Activated T-cell treated with anti-CD3 and anti-CD28 coated beads, Interleukin-2, amount 50 U/mL, for 48 hours (primary cell): ENCODE measurements around the gene FGF7.
"Not testable (repeated sequence)": the region's sequence is repeated elsewhere in the genome, so short reads cannot be mapped to it uniquely, and the experiment has no call there.

Experiments
- DNase-seq, 2 experiments: peaks; one replicate each; pipeline ENCODE4 v3.0.0-alpha.2; 2020

FGF7 gene

GRCh38 chr15:49423021-49423420 lies at the start of gene FGF7:
Gene FGF7, plus strand, starts transcription at chr15:49423242. Its CDS starts 1,056 bp downstream, at chr15:49424298.
- DNase-seq: no peak

- no peak for DNase-seq
Observed at GRCh38 chr15:49379996-49380395, 43.0 kb upstream of the FGF7 start.

GRCh38 chr15:49380912-49381311 lies 42.1 kb upstream of the FGF7 start:
- no peak for DNase-seq

DNA sequence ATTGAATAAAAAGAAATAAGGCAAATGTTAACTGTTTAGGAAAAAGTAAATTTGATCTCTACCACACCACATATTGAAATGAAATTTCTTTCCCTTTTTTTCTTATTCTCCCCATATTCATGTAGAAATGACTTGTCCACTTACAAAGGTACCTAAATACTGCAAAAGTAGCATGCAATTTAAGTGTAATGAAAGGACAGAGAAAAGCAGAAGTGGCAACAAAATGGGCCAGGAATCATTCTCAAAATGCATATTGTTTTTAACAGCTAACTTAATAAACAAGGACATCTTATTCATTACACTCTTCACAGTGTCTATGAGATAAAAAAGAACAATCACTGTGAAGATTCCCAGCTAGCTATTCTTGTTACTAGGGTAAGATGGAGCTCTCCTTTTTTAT lies 40.6 kb upstream of the FGF7 start:
- no peak for DNase-seq

GRCh38 chr15:49383266-49383665 lies 39.8 kb upstream of the FGF7 start:
- no peak for DNase-seq

DNA sequence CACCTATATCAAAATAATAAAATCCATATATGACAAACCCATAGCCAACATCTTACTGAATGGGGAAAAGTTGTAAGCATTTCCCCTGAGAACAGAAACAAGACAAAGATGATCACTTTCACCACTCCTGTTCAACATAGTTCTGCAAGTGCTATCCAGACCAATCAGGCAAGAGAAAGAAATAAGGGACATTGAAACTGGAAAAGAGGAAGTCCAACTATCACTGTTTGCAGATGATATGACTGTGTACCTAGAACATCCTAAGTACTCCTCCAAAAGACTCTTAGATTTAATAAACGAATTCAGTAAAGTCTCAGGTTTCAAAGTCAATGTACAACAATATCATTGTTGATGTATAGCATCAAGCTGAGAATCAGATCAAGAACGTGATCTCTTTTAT lies 35.6 kb upstream of the FGF7 start:
- DNase-seq: no peak

- not testable (repeated sequence) for DNase-seq
Observed at GRCh38 chr15:49402515-49403296, 20.3 kb upstream of the FGF7 start.

DNA sequence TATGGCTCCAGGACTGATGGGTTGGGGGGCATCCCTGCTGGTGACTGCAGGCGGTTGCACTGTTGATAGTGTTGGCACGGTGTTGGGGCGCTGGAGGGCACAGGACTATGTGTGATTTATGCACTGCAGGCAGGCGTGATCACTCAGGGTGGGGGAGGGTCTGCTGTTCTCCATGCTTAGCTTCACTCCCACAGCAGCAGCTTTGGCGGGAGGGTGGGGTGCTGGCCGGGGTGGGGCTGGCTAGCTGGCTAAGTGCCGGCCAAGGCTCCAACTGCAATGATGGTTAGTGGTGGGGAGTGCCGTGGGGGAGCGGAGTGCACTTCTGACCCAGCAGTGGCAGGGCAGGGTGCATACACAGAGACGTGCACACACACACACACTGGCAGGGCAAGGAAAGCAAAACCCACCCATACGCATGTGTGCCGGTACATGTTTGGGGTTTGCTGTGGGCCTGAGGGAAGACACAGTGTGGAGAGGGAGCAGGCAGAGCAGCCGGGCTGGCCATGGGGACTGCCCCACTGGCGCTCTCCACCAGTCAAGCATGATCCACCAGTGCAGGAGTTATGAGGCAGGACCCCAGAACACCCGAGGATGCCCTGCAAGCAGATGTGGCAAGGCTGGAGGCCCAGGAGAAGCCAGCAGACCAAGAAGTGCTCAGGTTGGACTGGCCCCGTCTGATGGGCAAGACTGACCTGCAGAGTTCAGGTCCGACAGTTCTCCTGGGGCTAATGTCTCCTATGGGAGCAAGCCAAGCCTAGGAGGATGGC lies 16.5 kb upstream of the FGF7 start:
- no peak for DNase-seq

GRCh38 chr15:49410641-49411040 lies 12.4 kb upstream of the FGF7 start:
- no peak for DNase-seq

DNA sequence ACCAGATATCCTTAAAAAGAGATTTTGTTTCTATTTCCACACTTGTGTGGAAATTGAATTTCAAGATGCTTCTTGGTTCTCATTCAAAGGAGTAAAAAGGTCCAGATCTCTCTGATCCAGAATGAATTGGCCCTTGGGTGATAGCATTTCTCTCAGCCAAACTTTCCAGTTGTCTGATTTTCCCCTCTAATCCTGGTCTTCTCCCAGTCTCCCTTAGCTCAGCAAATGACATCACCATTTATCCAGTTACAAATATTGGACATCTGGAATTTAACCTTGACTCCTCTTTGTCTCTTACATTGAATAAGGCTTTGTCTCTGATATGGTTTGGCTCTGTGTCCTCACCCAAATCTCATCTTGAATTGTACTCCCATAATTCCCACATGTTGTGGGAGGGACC lies 10.2 kb upstream of the FGF7 start:
- no peak for DNase-seq

DNA sequence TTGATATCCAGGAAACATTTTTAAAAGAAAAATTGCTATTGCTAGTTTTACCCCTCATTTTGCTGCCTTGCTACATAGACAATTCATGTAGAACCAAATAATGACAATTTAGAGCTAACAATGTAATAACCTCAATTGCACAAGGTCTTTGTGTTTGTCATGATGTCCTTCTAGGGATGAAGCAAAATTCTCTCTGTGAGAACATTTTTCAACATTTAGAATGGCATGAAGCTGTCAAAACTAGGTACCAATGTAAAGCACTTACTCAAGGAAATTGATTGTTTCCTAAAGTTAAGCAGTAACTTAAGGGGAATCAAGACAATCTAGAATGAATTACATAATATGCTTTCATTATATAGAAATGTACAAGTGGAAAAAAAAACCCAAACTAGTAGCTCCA lies 7.9 kb upstream of the FGF7 start:
- DNase-seq: no peak

- no peak for DNase-seq
Observed at GRCh38 chr15:49415638-49416037, 7.4 kb upstream of the FGF7 start.

DNA sequence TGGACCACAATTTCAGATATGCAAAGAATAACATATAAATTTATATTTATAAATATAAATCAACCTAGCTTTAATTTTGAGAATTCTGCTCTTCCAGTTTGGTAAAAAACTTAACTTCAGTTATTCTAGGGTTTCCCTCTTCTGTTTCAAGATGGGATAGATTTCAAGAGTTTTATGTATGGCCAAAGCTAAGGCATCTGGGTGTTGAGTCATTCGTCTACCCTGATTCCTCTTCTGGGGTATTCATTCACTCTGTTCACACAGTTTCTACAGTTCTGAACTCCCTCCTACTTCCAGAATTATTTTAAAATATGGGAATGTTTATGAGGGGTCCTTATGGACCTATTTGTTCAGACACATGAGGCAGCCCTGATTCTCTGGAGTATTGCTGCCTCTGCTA lies 4.2 kb upstream of the FGF7 start:
- DNase-seq: no peak

- no peak for DNase-seq
Observed at GRCh38 chr15:49421991-49422390, 1.1 kb upstream of the FGF7 start.

GRCh38 chr15:49423901-49424550 lies 984 bp downstream of the FGF7 start:
- no peak for DNase-seq

DNA sequence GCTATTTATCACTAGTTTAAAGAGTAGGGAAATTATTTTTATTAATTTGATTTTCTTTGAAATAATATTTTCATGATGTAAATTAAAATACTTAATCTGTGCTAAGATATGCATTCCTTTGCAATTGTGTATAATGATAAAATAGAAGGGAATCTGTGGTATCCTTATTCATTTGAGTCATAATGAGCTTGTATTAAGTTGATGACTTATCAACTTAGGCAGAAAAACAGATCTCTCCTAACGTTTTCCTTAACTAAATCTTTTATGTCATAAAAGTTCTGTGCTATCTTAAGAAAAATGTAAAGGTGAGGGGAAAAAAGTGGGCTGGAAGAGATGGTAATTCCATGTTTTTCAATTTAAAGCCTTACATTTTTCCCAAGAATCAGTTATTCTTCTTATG lies 1.9 kb downstream of the FGF7 start:
- no peak for DNase-seq

- DNase-seq: no peak
Observed at GRCh38 chr15:49427372-49427771, 4.3 kb downstream of the FGF7 start.

DNA sequence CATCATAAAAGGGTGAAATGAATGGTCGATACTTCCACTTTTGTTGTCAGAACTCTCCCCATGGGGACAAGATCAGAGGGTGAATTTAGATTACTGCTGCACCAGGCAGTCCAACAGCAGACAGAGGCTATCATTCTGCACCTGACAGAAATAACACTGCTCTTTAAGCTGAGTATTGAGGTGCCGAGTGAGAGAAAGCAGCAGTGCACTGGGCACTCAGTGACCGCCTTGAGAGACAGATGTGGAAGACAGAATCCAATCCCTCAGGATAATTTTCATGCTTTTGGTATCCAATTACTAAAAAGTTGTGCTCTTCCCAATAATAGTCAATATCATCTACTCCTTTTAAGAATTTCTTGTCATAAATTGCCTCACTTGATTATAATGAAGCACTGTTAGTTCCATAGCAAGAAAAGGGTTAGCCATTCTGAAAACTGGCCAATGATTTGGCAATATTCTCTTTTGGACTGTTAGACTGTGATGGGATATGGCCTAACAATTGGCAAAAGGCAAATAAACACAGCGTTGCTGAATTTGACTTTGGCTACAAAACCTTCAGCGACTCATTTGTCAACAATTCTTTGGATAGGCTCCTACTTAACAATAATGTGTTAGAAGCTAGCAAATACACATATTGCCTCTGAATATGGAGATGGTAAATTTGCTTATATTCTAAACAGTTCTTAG lies 5.5 kb downstream of the FGF7 start:
- no peak for DNase-seq

DNA sequence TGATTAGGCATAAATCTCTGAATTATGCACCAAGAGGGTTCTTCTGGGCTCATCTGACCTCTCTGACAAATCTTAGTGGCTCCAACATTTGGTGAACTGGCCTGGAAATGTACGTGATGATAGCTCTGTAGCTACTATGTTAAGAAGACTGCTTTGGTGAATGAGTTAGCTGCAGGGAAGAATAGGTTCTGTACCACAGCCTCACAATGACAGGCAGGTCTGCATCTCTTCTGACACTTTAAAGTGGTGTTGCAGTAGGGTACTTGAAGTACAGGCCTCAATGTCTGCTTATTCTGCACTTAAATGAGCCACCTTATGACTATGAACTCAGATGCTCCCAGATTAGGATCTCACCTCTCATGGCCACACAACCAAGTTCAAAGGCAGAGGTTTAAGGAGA lies 7.0 kb downstream of the FGF7 start:
- no peak for DNase-seq

GRCh38 chr15:49435174-49435573 lies 12.1 kb downstream of the FGF7 start:
- DNase-seq: no peak

DNA sequence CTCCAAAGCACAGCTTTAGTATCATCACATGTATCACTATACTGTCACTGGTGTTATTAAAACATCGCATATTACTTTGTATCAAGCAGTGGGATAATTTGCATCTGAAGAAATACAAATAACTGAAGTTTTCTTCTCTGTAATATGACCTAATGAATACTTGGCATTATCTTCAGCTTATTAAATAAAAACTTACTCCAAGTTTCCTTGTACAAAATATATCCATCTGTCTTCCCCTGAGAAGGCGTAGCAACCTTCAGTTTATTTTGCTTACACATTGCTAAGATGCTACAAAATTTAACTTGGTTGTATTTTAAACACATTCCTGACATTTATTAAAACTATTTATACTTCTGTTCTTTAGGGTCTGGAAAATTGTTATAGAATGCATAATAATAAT lies 13.7 kb downstream of the FGF7 start:
- no peak for DNase-seq

DNA sequence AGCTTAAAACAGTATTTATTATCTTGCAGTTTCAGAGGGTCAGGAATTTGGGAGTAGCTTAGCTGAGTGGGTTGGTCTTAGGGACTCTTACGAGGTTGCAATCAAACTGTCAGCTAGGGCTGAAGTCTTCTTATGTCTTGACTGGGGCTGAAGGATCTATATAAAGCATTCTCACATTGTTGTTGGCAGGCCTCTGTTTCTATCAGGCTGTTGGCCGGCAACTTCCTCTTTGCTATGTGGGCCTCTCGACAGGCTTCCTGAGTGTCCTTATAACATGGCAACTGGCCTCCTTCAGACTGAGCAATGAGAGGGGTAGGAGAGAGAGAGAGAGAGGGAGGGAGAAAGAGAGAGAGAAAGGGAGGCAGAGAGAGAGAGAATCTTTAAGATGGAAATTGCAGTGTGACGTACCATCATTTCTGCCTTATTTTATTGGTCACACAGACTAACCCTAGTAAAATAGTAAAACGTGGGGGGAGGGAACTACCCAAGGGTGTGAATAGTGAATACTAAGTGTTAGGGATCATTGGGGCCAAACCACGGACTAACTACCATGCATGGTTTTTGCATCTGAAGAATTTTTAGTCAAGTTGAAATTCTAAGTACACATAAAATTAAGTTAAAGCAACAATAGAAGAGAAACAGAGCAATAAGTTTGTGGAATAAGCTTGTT lies 16.1 kb downstream of the FGF7 start:
- no peak for DNase-seq
